SK-N-SH treated with all-trans-retinoic acid at 6 μM for 48 hours (cell line): ENCODE results near the gene TEAD1.

ENCODE experiments used
- ARNTL ChIP-seq: fragments of 450-650 bp; formaldehyde crosslinking; IDR thresholded peaks from 2 replicates; pipeline ENCODE4 v1.5.0; 2020; ENCODE audit warnings: low read depth, mild to moderate bottlenecking, moderate library complexity, borderline replicate concordance
- ISL1 ChIP-seq: fragments of 250-450 bp; sonication (Bioruptor Pico); IDR thresholded peaks from 2 replicates; pipeline ENCODE4 v2.1.2; 2022; ENCODE audit warnings: mild to moderate bottlenecking, moderate library complexity
- PPARA ChIP-seq: fragments of 250-450 bp; sonication (Bioruptor Pico); IDR thresholded peaks from 2 replicates; pipeline ENCODE4 v1.5.0; 2020; ENCODE audit warnings: mild to moderate bottlenecking, borderline replicate concordance
- SNAI2 ChIP-seq: fragments of 250-450 bp; sonication (Bioruptor Pico); IDR thresholded peaks from 2 replicates; pipeline ENCODE4 v1.5.0; 2020; ENCODE audit warnings: mild to moderate bottlenecking, moderate library complexity
- ZFP3 ChIP-seq: fragments of 250-450 bp; sonication (Bioruptor Pico); IDR thresholded peaks from 2 replicates; pipeline ENCODE4 v1.5.0; 2020; ENCODE audit warnings: mild to moderate bottlenecking, moderate library complexity
- TF ChIP-seq, protein P1 (sequence below): fragments of 250-450 bp; sonication (Bioruptor Pico); IDR thresholded peaks from 2 replicates; pipeline ENCODE4 v1.5.1; 2020; ENCODE audit warnings: low read depth, mild to moderate bottlenecking, moderate library complexity

GRCh38 chr11:12925520-12925919 lies 251.3 kb downstream of the TEAD1 start:
- TF ChIP-seq PPARA (CRISPR knock-in tag) (no peak), SNAI2 (CRISPR knock-in tag) (no peak), ARNTL (no peak), ZFP3 (CRISPR knock-in tag) (no peak), ISL1 (CRISPR knock-in tag) (no peak)
- TF ChIP-seq, protein P1, sequence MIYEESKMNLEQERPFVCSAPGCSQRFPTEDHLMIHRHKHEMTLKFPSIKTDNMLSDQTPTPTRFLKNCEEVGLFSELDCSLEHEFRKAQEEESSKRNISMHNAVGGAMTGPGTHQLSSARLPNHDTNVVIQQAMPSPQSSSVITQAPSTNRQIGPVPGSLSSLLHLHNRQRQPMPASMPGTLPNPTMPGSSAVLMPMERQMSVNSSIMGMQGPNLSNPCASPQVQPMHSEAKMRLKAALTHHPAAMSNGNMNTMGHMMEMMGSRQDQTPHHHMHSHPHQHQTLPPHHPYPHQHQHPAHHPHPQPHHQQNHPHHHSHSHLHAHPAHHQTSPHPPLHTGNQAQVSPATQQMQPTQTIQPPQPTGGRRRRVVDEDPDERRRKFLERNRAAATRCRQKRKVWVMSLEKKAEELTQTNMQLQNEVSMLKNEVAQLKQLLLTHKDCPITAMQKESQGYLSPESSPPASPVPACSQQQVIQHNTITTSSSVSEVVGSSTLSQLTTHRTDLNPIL (CRISPR knock-in tag) = no peak
